MM.1S (cell line): Measurements from ENCODE around the gene SRSF8.

ENCODE experiments used
- DNase-seq: peaks from one replicate; pipeline ENCODE4 v3.0.0-alpha.2; 2015
- H2AFZ ChIP-seq: fragments of 300-600 bp; sonication (generic); 2 replicates; pipeline ENCODE4 v1.6.0; 2016; ENCODE audit warnings: antibody characterized with exemption, low read length
- H3F3A ChIP-seq: fragments of 300-600 bp; sonication (generic); 2 replicates; pipeline ENCODE4 v1.6.1; 2016; ENCODE audit warnings: mild to moderate bottlenecking, antibody characterized with exemption, low read length, moderate library complexity, mixed read lengths; ENCODE audit not compliant: insufficient read depth
- H3K27ac ChIP-seq: fragments of 300-600 bp; sonication (generic); 2 replicates; pipeline ENCODE4 v1.5.1; 2016; ENCODE audit warnings: mild to moderate bottlenecking, low read length
- H3K27me3 ChIP-seq: fragments of 300-600 bp; sonication (generic); replicated peaks from 2 replicates; pipeline ENCODE4 v1.6.0; 2016; ENCODE audit warnings: low read length; ENCODE audit not compliant: insufficient read depth
- H3K36me3 ChIP-seq: fragments of 300-600 bp; sonication (generic); replicated peaks from 2 replicates; pipeline ENCODE4 v1.6.1; 2016; ENCODE audit warnings: mild to moderate bottlenecking, low read length, mixed read lengths; ENCODE audit not compliant: insufficient read depth
- H3K4me1 ChIP-seq: fragments of 300-600 bp; sonication (generic); 2 replicates; pipeline ENCODE4 v1.6.1; 2016; ENCODE audit warnings: low read length, mixed read lengths
- H3K4me2 ChIP-seq: fragments of 300-600 bp; sonication (generic); 2 replicates; pipeline ENCODE4 v1.6.0; 2016; ENCODE audit warnings: low read depth, low read length
- H3K4me3 ChIP-seq: fragments of 300-600 bp; sonication (generic); 2 replicates; pipeline ENCODE4 v1.5.1; 2016; ENCODE audit warnings: low read length, mixed read lengths
- H3K79me2 ChIP-seq: fragments of 300-600 bp; sonication (generic); 2 replicates; pipeline ENCODE4 v1.6.1; 2016; ENCODE audit warnings: mixed run types, low read length, mixed read lengths
- H3K9ac ChIP-seq: fragments of 300-600 bp; sonication (generic); 2 replicates; pipeline ENCODE4 v1.6.1; 2016; ENCODE audit warnings: low read length, mixed read lengths
- H3K9me2 ChIP-seq: fragments of 300-600 bp; sonication (generic); replicated peaks from 2 replicates; pipeline ENCODE4 v1.6.1; 2016; ENCODE audit warnings: mild to moderate bottlenecking, low read length, mixed read lengths; ENCODE audit not compliant: insufficient read depth
- H3K9me3 ChIP-seq: fragments of 300-600 bp; sonication (generic); replicated peaks from 2 replicates; pipeline ENCODE4 v1.6.1; 2016; ENCODE audit warnings: mild to moderate bottlenecking, low read length, mixed read lengths; ENCODE audit not compliant: insufficient read depth
- H4K20me1 ChIP-seq: fragments of 300-600 bp; sonication (generic); 2 replicates; pipeline ENCODE4 v1.6.1; 2016; ENCODE audit warnings: mild to moderate bottlenecking, low read length, moderate library complexity, mixed read lengths; ENCODE audit not compliant: insufficient read depth
- CTCF ChIP-seq: fragments of 300-600 bp; sonication (generic); IDR thresholded peaks from 2 replicates; pipeline ENCODE4 v1.5.1; 2016; ENCODE audit warnings: antibody characterized with exemption, low read length, mixed read lengths
- EZH2 ChIP-seq: fragments of 300-600 bp; sonication (generic); optimal IDR thresholded peaks from 2 replicates; pipeline ENCODE3; 2017; ENCODE audit warnings: low read depth, mild to moderate bottlenecking, antibody characterized with exemption, low read length, mixed read lengths
- EZH2phosphoT487 ChIP-seq: fragments of 300-600 bp; sonication (generic); IDR thresholded peaks from 2 replicates; pipeline ENCODE4 v1.6.1; 2018; ENCODE audit warnings: antibody characterized with exemption, low read length

SRSF8 gene

GRCh38 chr11:95082576-95083001 is 15.9 kb downstream of the SRSF8 start:
- no peak overlapping the region for H3K4me2 ChIP-seq
- DNase-seq: no peak
- no peak overlapping the region for H3K9ac ChIP-seq

GRCh38 chr11:95084509-95084908 is 17.8 kb downstream of the SRSF8 start:
- Histone ChIP-seq H3K27ac (no peak overlapping the region), H2AFZ (no peak overlapping the region), H3K9me2 (no peaks in the 10 kb centered on the region), H3K4me3 (no peak overlapping the region), H3F3A (peaks cover 12% of the 10 kb centered on the region), H3K9me3 (no peaks in the 10 kb centered on the region), H3K79me2 (no peaks in the 10 kb centered on the region), H3K4me1 (peaks cover 7% of the 10 kb centered on the region), H4K20me1 (no peaks in the 10 kb centered on the region), H3K4me2 (no peak overlapping the region), H3K27me3 (no peaks in the 10 kb centered on the region), H3K36me3 (no peaks in the 10 kb centered on the region), H3K9ac (no peak overlapping the region)
- TF ChIP-seq CTCF: no peak
- no peak for TF ChIP-seq EZH2
- no peak for TF ChIP-seq EZH2phosphoT487
- DNase-seq: no peak

More at GRCh38 chr11:95082576-95083001, 15.9 kb downstream of the SRSF8 start:
- H2AFZ ChIP-seq: no peak overlapping the region
- H3K79me2 ChIP-seq: no peaks in the 10 kb centered on the region
- no peaks in the 10 kb centered on the region for H4K20me1 ChIP-seq
- H3K4me1 ChIP-seq: no peaks in the 10 kb centered on the region
- no peak overlapping the region for H3K4me3 ChIP-seq
- no peaks in the 10 kb centered on the region for H3F3A ChIP-seq
- no peaks in the 10 kb centered on the region for H3K9me2 ChIP-seq
- H3K36me3 ChIP-seq: no peaks in the 10 kb centered on the region
- H3K9me3 ChIP-seq: no peaks in the 10 kb centered on the region
- H3K27ac ChIP-seq: no peak overlapping the region
- no peaks in the 10 kb centered on the region for H3K27me3 ChIP-seq
- TF ChIP-seq EZH2: no peak
- no peak for TF ChIP-seq CTCF
- no peak for TF ChIP-seq EZH2phosphoT487

GRCh38 chr11:95085117-95085816 is 18.5 kb downstream of the SRSF8 start:
- H3K9ac ChIP-seq: no peak overlapping the region
- TF ChIP-seq EZH2 (no peak), CTCF (no peak), EZH2phosphoT487 (no peak)
- no peaks in the 10 kb centered on the region for H3K9me3 ChIP-seq
- peaks cover 12% of the 10 kb centered on the region for H3F3A ChIP-seq
- 0 out of 2 replicates have a peak, but pooled peaks cover under 1% of the 10 kb centered on the region for H3K79me2 ChIP-seq
- no peak for DNase-seq
- no peak overlapping the region for H3K4me2 ChIP-seq
- no peaks in the 10 kb centered on the region for H3K36me3 ChIP-seq
- no peak overlapping the region for H3K4me3 ChIP-seq
- H3K4me1 ChIP-seq: peaks cover 7% of the 10 kb centered on the region
- no peaks in the 10 kb centered on the region for H4K20me1 ChIP-seq
- H3K27me3 ChIP-seq: no peaks in the 10 kb centered on the region
- H3K9me2 ChIP-seq: no peaks in the 10 kb centered on the region
- H2AFZ ChIP-seq: no peak overlapping the region
- no peak overlapping the region for H3K27ac ChIP-seq
